GM18909 (cell line): Measurements from ENCODE around the gene RAVER2.

Source experiments
- ATAC-seq: cut with Tn5 transposase; IDR thresholded peaks from one replicate; pipeline ENCODE4 v1.9.1; 2021; ENCODE audit warnings: mild to moderate bottlenecking; ENCODE audit not compliant: unreplicated experiment, poor library complexity

The RAVER2 gene

DNA sequence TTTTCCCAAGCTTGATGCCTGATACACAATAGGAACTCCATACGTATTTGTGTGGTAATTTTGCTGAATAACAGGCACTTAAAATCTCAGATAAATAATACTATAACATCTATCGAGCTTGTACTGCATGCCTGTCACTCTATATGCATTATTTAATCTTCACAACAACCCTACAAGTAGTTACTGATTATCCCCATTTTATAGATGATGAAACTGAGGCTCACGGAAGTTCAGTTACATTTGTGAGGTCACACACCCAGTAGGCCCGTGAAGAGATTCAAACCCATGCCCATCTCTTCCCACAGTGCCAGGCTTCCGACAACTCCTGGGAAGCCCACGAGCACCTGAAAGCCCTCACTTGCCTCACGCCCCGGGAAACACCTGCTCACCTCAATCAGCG, 98.8 kb downstream of the RAVER2 start:
- no peak for ATAC-seq

DNA sequence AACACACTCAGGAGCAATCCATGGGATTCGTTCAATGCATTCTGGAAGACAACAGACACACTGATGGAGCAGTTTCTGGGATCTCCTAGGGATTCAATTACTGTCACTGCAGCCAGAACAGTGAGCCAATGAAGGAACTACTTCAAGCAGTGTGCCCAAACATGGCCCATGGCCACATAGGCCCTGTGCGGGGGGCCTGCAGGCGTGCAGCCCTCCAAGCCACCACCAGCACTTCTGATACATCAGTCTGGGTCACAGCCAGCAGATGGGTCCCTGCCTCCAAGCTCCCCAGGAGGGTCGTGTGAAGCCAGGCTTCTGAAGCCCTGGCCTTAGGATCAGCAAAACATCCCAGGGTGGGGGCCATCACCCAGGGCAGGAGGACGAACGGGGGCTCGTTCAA, 99.3 kb downstream of the RAVER2 start:
- no peak for ATAC-seq

DNA sequence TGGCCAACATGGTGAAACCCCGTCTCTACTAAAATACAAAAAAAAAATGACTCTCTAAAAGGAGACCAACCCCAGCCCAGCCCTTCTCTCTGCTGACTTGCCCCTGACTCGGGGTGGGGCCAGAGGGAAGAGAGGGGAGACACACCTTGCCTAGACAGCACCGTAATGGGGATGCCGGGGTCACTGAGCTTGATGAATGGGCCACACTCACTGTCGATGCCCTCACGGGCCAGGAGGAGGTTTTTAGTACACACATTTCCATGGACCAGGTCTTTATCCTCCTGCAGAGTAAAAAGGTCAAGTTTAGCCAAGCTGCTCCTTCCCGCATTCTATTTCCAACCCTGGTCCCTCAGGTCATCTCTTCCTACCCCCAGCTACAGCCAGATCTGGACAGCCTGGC, 99.7 kb downstream of the RAVER2 start:
- ATAC-seq, result no peak

DNA sequence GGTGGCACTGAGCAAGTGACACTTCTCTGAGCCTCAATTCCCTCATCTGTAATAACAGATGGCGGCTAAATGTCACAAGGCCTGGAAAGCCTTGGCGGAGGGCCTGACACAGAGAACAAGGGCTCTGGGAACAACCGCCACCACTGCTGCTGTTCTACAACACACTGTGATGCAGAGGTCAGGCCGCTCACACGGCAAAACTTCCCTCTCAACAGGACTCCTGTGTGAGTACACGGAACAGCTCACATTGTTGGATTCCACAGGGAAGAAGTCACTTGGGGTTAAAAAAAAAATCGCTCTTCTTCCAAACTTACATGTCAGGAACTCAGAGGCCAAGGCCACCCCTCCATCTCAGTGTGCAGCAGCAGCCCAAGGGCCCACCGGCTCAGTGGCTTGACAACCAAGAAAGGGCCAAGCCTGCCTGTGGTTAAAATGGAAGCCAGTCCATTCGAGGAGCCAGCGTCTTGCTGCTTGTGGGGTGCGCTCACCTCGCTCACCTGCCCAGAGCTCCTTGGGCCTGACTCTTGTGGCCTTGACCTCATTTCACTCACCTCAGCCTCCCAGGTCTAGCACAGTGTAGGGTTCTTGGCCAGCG, 101.1 kb downstream of the RAVER2 start:
- no peak for ATAC-seq

DNA sequence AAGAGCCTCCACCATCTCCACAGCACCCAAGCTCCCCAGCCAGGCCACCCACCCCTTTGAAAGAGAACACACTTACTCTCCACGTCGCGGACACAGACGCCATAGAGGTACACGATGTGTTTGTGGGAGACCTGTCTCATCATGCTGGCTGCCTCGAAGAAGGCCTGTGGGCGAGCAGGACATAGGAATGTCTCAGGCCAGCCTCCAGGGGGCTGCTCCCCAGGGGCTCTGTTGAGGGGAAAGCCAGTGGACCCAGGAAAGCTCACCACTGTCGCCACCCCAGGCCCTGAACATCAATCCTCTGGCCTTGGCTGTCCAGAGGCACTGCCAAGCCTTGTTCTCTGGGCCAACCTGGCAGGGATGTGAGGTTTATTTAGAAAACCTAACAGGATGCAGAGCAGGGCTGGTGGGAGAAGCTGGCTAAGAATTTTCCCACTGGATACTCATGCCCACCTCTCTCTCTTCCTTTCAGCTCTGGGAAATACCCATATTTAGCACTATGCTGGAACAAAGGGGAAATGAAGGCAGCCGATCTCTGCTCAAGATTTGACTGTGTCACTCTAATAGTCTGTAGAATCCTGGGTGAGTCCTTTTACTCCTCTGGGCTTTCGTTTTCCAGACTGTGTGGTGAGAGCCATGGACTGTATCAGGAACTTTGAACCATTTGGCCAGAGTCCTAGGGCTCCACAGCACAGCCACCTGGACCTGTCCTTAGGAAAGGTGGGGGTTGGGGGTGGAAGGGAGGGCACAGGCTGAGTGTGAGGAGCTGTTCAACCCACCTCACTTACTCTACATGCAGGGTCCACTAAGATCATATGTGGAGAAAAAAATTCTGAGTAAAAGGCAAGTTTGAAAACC, 101.9 kb downstream of the RAVER2 start:
- ATAC-seq, result no peak

DNA sequence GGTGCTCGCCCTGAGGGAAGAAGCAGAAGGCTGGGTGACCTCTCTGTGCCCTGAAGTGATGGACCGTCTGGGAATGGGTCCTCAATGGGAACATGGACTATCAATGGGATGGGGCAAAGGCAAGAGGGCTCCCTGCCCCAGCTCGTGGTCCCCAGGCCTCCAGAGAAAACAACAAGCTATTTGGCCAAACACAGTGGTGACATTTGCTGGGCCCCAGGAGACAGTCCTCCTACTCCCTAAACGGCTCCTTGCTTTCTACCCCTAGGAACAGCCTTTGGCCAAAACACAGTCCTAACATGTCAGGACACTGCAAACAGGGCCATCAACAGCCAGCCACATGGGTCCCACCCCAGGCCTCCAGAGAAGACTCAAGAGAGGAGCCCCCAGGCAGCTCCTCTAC, 102.8 kb downstream of the RAVER2 start:
- ATAC-seq, result no peak

DNA sequence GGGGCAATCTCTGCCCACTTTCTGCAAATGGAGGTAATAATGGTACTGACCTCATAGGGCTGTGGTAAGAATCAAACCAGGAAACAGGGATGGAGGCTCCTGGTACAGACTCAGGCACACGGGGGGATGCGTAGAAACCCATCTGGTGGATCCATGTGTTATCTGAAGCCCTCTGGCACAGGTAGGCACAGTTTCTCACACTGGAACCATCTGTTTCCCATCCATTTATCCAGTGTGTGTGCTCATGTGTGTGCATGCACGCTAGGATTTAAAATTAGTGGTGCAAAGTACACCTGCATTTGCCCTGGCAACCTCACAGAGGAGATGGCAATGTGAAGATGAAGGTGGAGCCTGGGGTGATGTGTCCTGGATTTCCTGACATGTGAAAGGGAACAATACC, 103.3 kb downstream of the RAVER2 start:
- ATAC-seq, result no peak

DNA sequence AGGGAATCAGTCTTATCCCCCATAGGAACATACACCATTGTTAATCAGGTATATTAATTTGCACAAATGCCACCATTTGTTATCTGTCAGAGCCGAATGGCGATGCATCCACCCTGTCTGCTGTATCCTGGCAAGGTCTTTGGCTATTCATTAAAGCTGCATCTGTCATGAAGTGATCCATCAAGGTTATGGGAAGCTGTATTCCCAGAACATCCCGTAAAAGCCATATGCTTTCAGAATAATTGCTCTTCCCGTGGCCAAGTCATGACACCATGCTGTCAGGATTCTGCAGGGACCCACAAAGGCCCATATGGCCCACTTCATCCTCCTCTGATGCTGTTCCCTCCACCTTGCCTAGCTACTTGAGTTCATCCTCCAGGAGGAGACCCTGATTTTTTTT, 103.9 kb downstream of the RAVER2 start:
- no peak for ATAC-seq

DNA sequence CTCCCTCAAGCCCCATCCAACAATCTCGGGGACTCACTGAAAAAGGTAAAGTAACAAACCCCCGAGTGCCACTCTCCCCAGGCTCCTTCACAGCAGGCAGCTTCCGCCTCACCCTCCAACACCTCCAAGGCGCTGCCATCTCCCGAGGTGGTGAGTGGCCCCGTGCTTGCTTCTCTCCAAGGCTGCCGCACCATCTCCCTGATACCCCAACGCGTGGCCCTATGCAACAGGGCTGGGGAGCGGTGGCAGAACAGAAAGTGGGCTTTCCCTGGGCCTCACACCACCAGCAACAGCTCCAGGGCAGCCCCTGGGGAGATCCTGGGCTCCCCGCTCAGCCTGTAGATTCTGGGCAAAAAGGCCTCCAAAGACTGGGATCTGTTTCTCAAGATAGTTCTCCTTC, 105.1 kb downstream of the RAVER2 start:
- ATAC-seq, result no peak

DNA sequence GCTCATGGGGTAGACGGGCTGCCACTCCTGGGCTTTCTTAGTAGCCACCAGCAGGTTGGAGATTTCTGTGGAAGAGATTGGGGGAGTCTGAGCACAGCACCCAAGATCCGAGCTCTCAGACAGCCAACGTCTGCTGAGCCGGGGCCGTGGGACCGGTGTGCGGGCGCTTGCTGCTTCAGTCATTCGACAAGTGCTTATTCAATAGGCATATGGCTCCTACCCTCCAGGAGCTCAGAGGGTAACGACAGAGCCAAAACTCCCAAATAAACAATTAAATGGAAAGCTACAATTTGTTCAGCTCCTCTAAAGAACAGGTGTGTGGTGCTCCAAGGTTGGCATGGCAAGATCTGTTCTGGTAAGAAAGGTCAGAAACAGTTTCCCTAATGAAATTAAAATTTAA, 106.0 kb downstream of the RAVER2 start:
- ATAC-seq, result no peak

DNA sequence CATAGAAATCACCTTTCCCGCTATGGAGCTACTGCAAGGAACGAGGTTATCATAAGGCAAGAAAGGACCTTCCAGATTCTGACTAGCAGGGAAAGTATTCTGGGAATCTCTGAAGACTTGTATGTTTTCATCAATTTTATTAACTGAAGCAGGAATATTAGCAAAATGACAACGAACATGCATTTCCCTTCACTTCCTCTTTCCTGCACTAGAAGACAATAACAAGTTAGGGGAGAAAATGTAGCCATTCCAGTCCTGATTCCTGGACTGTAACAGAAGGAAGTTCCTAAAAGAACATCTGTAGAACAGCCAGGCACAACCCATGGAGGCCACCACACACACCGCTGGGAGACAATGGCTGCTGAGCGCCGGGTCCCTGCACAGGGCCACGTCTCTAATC, 106.8 kb downstream of the RAVER2 start:
- no peak for ATAC-seq

DNA sequence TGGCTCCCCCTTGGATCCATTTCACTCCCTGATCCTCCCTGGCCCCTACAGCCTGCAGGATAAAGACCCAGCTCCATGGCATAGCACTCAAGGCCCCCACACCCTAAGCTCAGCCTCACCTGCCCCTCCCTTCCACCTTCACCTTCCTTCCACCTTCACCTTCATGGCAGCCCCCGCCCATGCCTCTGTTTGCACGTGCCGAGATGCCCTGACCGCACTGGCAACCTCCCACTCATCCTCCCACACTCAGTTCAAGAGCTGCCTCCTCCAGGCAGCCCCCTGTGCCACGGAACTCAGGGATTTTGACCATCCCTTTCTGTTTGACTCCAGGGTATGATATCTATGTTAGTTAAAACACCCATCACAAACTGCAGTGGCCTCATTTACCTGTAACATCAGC, 109.8 kb downstream of the RAVER2 start:
- no peak for ATAC-seq

DNA sequence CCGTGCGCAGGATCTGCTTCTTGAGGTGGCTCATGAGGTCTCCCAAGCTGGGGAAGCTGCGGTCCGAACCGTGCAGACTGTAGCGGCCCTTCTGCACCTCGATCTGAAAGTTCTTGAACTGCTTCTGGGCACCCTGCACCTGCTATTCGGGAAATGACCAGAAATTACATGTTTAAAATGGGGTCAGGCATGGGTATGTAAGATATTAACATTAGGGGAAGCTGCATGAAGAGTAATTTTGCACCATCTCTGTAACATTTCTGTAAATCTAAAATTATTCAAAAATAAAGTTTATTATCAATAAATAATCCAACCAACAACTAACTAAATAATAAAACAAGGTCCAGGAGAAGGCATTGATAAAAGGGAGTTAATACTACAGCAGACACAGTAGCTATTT, 110.7 kb downstream of the RAVER2 start:
- no peak for ATAC-seq

DNA sequence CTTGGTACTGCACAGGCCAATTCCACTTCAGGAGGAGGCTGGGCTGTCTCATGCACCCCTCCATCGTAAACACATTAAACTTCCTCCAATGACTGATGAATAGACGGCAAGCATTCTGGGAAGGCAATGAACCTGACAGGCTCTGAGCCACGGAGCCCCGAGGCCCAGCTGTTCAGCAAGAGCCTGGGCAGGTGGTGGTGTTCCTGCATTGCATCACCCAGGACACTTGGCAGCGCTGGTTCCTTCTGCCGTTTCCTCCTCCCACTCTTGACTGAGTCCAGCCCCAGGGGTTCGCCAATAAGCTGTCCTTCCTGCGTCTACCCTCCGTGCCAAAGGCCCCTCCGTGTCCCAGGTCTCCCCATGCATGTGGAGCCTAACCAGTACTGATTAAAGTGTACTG, 111.7 kb downstream of the RAVER2 start:
- ATAC-seq, result no peak

DNA sequence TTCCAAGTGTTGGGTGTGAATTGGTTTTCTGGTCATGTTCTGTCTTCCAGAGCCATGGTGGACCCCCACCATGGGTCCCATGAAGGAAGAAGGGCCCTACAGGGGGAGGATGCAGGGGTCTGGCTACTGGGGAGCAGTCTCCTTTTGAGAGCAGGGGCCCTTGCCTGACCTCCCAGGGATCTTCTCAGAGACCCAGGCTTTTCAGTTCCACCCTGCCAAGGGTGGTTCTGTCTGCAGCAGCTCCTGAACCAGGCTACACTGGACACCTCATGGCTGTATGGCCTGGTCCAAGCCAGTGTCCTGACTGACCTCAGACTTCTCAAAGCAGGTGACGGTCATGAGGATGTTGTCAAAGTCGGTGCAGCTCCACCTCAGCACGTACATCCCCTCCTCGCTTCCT, 112.5 kb downstream of the RAVER2 start:
- no peak for ATAC-seq

DNA sequence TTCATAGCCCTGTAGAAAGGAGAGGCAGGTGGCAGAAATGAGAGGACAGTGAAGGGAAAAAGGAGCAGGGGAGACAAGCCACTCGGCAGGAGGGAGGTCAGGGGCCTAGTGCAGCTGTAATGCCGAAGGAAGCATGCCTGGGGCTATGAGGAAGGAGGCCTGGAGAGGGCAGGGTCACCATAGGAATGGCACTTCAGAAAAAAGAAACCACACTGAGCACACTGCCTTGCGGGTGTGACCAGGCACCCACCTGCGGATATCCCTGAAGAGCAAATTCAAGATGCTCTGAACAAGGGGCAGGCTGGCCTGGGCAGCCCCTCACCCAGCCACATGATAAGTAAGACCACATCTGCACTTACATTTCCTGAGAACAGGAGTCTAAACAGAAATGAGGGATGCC, 116.7 kb downstream of the RAVER2 start:
- ATAC-seq, result no peak

DNA sequence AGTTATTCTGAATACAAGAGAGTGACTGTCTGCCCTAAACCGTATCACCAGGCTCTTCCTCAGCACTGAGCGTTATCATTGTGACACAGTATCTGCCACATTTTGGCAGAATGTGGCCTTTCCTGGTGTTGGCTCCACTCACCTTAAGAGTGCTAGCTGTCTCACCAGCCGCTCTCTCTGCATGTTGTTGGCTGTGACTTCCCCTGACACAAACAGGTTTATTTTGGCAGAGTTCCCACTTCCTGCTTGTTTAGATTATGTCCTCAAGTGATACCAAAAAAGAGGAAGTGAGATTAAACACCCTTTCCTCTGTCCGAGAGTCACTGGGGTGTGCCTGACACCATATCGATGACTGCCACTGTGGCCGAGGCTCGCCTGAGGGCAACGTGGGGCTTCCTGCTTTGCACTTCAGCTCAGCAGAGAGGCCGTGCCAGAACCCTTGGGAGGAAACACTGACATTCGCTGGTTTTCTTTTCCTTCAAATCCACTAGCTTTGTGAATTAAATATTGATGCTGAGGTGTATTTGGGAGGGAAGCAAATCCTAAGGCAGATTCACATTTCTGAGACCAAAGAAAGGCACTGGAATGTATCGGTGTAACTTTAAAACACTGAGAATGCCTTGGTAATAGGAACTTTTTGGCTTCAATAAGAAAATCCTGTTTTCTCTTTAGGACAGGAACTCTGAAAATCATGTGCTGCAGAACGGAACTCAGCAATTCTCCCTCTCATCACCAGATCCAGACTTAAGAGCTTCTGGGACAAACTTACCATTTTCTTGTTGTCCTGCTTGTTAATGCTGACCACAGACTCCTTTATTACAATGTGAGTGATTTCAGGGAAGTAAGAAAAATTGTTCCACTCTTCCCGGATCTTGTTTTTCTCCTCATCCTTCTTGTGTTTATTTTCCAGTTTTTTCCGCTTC, 119.4 kb downstream of the RAVER2 start:
- ATAC-seq, result peak; percentile 100

DNA sequence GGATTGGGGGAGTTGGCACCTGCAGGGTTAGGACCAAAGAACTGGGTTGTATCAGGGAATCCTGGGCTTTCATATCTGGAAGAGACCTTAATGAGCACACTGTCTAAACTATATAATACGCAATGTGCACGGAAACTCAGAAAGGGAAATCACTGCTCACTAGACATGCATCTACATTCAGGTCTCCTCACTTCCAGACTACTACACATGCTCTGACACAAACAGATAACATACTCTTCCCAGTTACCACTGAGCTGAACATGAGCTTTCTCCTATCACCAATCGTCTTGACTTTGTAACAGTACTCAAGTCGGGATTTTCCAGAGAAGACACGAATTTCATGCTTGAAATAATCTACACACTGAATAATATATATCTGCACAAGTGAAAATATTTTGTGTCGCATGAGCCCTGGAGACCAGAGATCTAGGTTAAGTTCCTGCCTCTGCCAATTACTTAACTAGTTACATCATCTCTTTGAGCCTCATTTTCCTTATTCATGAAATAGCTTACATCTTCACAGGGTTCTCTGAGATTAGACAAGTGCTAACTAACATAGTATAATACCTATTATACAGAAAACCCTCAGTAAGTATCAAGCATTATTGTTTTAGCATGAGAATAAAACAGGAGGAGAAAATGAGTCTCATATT, 120.4 kb downstream of the RAVER2 start:
- no peak for ATAC-seq

DNA sequence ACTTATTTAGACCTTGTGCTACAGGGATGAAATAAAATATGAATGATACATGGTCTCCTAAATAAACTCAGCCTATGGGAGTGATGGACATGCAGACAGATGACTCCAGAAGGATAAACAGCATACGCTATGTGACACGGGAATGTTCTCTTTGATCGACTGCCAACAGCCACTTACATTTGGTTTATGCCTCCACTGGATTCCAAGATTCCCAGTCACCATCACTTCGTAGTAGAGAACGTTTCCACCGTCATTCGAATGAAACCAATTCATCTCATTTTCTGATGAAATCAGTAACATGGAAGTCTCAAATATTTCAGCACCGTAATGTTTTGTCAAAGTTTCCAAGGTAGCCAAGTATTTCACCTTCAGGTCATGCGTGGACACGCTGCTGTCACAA, 121.8 kb downstream of the RAVER2 start:
- no peak for ATAC-seq

DNA sequence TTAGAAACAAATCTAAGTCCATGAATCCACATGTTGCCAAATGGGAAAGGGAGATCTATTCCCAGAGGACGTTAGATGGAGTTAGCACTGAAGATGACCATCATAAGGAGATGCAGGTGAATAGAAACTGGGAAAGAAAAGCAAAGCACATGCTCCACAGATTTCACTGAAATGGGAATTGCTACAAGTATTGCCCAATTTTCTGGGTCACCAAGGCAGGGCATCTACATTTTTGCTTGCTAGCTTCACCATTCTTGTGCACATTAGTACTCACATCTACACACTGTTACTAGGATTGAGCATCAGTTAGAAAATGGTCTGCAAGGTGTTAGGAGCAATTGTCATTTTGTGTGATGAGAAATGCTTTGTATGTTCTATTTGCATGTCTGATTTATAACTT, 122.4 kb downstream of the RAVER2 start:
- no peak for ATAC-seq

DNA sequence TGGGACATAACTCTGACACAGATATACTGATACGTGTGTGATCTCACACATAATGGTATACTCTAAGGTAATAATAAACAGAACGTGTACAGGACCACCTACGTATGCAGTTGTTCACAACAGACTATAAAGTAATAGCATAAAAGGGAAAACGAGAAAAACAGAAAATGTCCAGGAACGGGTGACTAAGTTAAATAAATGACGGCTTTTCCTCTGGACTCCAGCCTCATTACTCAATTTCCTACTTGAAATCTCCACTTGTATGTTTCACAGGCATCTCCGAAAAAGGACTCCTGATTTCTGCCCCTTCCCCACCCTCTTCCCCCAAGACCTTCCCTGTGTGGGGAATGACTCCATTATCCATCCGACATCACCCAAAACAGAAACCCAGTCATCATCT, 126.4 kb downstream of the RAVER2 start:
- ATAC-seq, result no peak
